ENCODE results near the gene NAGA.

The NAGA gene

DNA sequence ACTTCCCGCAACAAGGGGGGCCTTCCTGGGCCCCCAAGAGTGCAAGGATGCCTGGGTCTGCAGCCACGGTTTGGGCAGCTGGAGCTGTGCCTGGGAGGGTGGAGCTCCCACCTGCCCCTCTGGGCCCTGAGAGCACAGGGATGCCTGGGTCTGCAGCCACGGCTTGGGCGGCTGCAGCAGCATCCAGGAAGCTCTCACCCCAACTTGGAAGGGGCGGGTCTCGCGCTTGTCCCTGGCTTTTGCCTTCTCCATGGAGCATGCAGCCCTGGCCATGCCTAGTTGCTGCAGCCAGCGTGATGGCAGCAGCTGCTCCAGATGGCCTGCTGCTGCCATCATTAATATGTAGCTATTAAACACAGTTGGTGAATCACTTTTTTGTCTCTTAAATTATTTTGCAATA lies 35.4 kb downstream of the NAGA start:
- H3K4me3 ChIP-seq (ENCODE audit: low read depth, low read length), result no peak overlapping the region
- no peaks in the 10 kb centered on the region for H3K36me3 ChIP-seq
- no peak for TF ChIP-seq CTCF (IDR thresholded peaks at IDR 0.05; ENCODE audit: low read depth, low read length)
- H3K9me3 ChIP-seq, result 0 out of 2 replicates have a peak, but pooled peaks cover 3% of the 10 kb centered on the region
- no peaks in the 10 kb centered on the region for H3K27me3 ChIP-seq
- peak; percentile 64 for DNase-seq
- no peaks in the 10 kb centered on the region; the same call in 1 of the 2 replicates for H3K4me1 ChIP-seq

- no peak for DNase-seq
- H3K4me3 ChIP-seq (ENCODE audit: low read depth, low read length), result no peak overlapping the region
- H3K4me1 ChIP-seq, result no peaks in the 10 kb centered on the region; the same call in 1 of the 2 replicates
- no peaks in the 10 kb centered on the region for H3K36me3 ChIP-seq
- TF ChIP-seq CTCF (IDR thresholded peaks at IDR 0.05; ENCODE audit: low read depth, low read length), result no peak
- 0 out of 2 replicates have a peak, but pooled peaks cover 3% of the 10 kb centered on the region for H3K9me3 ChIP-seq
- H3K27me3 ChIP-seq, result no peaks in the 10 kb centered on the region
These were observed 37.1 kb downstream of the NAGA start for GRCh38 chr22:42033263-42034181.

DNA sequence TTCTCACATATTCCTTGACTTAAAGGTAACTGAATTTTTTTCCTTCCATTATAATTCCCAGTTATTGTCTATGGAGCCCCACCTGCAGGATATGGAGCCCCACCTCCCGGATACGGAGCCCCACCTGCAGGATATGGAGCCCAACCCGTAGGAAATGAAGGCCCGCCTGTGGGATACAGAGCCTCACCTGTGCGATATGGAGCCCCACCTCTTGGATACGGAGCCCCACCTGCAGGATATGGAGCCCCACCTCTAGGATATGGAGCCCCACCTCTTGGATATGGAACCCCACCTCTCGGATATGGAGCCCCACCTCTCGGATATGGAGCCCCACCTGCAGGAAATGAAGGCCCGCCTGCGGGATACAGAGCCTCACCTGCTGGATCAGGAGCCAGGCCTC lies 43.9 kb downstream of the NAGA start:
- H3K27me3 ChIP-seq, result no peaks in the 10 kb centered on the region
- no peak for DNase-seq

GRCh38 chr22:42025421-42025820 lies 45.2 kb downstream of the NAGA start:
- no peaks in the 10 kb centered on the region for H3K36me3 ChIP-seq
- no peaks in the 10 kb centered on the region; the same call in 1 of the 2 replicates for H3K9me3 ChIP-seq
- DNase-seq, result no peak
- no peak for TF ChIP-seq CTCF (IDR thresholded peaks at IDR 0.05; ENCODE audit: low read depth, low read length)
- no peaks in the 10 kb centered on the region for H3K4me1 ChIP-seq
- no peaks in the 10 kb centered on the region for H3K27me3 ChIP-seq
- no peak overlapping the region for H3K4me3 ChIP-seq (ENCODE audit: low read depth, low read length)

More for the DNA sequence above, 43.9 kb downstream of the NAGA start:
- Histone ChIP-seq H3K9me3 (no peaks in the 10 kb centered on the region; the same call in 1 of the 2 replicates), H3K4me1 (no peaks in the 10 kb centered on the region), H3K4me3 (ENCODE audit: low read depth, low read length) (no peak overlapping the region), H3K36me3 (no peaks in the 10 kb centered on the region)
- TF ChIP-seq CTCF (IDR thresholded peaks at IDR 0.05; ENCODE audit: low read depth, low read length), result no peak

DNA sequence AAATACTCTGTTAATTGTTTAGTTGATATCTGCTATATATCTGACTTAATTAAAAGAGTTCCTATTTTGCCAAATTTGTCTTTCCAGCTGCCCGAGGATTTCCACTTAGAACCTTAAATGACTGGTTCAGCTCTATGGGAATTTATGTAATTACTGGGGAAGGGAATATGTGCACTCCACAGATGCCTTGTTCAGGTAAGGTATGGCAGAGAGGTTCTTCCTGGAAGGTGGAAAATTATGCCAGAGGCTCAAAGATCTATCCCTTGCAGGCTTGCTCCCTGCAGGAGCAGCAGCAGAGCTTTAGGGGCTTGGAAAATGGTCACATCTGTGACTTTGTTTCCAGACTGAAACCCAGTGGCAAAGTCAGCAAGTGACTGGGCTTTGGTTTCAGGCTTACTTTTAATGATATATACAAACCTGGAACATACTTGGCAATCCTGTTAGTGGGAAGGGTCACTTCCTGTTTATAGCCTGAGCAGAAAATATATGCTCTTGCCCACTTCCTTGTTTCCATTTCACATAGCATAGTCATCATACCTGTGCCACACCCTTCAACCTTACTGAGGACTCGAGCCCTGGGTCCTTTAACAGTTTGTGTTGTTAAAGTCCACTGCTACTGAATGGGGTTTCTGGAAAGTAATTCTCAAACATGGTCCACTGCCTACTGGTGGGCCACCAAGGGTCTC lies 48.3 kb downstream of the NAGA start:
- no peak for TF ChIP-seq CTCF (IDR thresholded peaks at IDR 0.05; ENCODE audit: low read depth, low read length)
- H3K36me3 ChIP-seq, result no peaks in the 10 kb centered on the region
- H3K4me1 ChIP-seq, result no peaks in the 10 kb centered on the region
- H3K9me3 ChIP-seq, result no peaks in the 10 kb centered on the region; the same call in 1 of the 2 replicates
- DNase-seq, result no peak
- H3K27me3 ChIP-seq, result no peaks in the 10 kb centered on the region; the same call in 1 of the 2 replicates
- H3K4me3 ChIP-seq (ENCODE audit: low read depth, low read length), result no peak overlapping the region
